WTC11 (cell line): ENCODE measurements around the gene OLFM2. TPM values are rescaled to one million over a fixed set of nuclear protein-coding genes. Genes with fewer than 3 reads are reported as not detected.

Experiments used
- ATAC-seq: fragments of 200-7000 bp; cut with Tn5 transposase; 2 replicates; pipeline ENCODE4 v1.10.0; 2021; ENCODE audit warnings: mild to moderate bottlenecking, moderate library complexity
- CTCF ChIA-PET: fragments of 300-600 bp; sonication (Branson Sonifier 250); formaldehyde crosslinking; loops from one replicate; lab custom pipeline; 2021; ENCODE audit warnings: antibody characterized with exemption; lab: Charles Lee
- POLR2A ChIA-PET: fragments of 350-600 bp; sonication (Branson Sonifier 250); formaldehyde crosslinking; loops from one replicate; lab custom pipeline; 2021; ENCODE audit warnings: antibody characterized with exemption; lab: Charles Lee
- DNase-seq: peaks from one replicate; pipeline ENCODE4 v3.0.0; 2021; ENCODE audit warnings: low spot score
- H3K27ac Mint-ChIP-seq: 2 replicates; pipeline ENCODE4 v1.8.0; 2021; ENCODE audit warnings: mixed read lengths
- H3K27me3 Mint-ChIP-seq: 2 replicates; pipeline ENCODE4 v1.8.0; 2021; ENCODE audit warnings: low read depth, mild to moderate bottlenecking, moderate library complexity, mixed read lengths
- H3K36me3 Mint-ChIP-seq: 2 replicates; pipeline ENCODE4 v1.8.0; 2021; ENCODE audit warnings: mixed read lengths
- H3K4me1 Mint-ChIP-seq: 2 replicates; pipeline ENCODE4 v1.8.0; 2022; ENCODE audit warnings: mixed read lengths
- H3K4me3 Mint-ChIP-seq: 2 replicates; pipeline ENCODE4 v1.8.0; 2021; ENCODE audit warnings: mild to moderate bottlenecking, moderate library complexity, mixed read lengths
- H3K9me3 Mint-ChIP-seq: 2 replicates; pipeline ENCODE4 v1.8.0; 2021; ENCODE audit warnings: mixed read lengths
- AFF4 ChIP-seq: sonication (generic); formaldehyde crosslinking; IDR thresholded peaks from 2 replicates; pipeline ENCODE4 v1.8.1; 2023; ENCODE audit warnings: mild to moderate bottlenecking, missing genetic modification reagents, borderline replicate concordance
- ATF2 ChIP-seq: sonication (generic); formaldehyde crosslinking; IDR thresholded peaks from 2 replicates; pipeline ENCODE4 v1.8.1; 2022; ENCODE audit warnings: low read depth, missing genetic modification reagents, borderline replicate concordance
- CDX4 ChIP-seq: fragments of 250-450 bp; sonication (Bioruptor Pico); IDR thresholded peaks from 2 replicates; pipeline ENCODE4 v1.9.0; 2021; ENCODE audit warnings: moderate library complexity, mild to moderate bottlenecking, inconsistent platforms, borderline replicate concordance
- E2F1 ChIP-seq: sonication (generic); formaldehyde crosslinking; IDR thresholded peaks from 2 replicates; pipeline ENCODE4 v1.8.0; 2022; ENCODE audit warnings: mild to moderate bottlenecking, missing genetic modification reagents
- E2F4 ChIP-seq: sonication (generic); formaldehyde crosslinking; IDR thresholded peaks from 2 replicates; pipeline ENCODE4 v1.8.1; 2022; ENCODE audit warnings: low read depth, mild to moderate bottlenecking, moderate library complexity, missing genetic modification reagents, borderline replicate concordance
- ERG ChIP-seq: fragments of 250-450 bp; sonication (Bioruptor Pico); IDR thresholded peaks from 2 replicates; pipeline ENCODE4 v1.8.0; 2021; ENCODE audit warnings: mild to moderate bottlenecking
- FOXK1 ChIP-seq: sonication (generic); formaldehyde crosslinking; IDR thresholded peaks from 2 replicates; pipeline ENCODE4 v1.8.0; 2022; ENCODE audit warnings: mild to moderate bottlenecking, moderate library complexity, missing genetic modification reagents
- GTF2I ChIP-seq: fragments of 250-450 bp; sonication (Bioruptor Pico); conservative IDR thresholded peaks from 2 replicates; pipeline ENCODE4 v1.4.0; 2021; ENCODE audit warnings: mild to moderate bottlenecking
- HMGXB4 ChIP-seq: sonication (generic); formaldehyde crosslinking; IDR thresholded peaks from 2 replicates; pipeline ENCODE4 v1.8.1; 2023; ENCODE audit warnings: mild to moderate bottlenecking, moderate library complexity, missing genetic modification reagents
- IRF2 ChIP-seq: sonication (generic); formaldehyde crosslinking; IDR thresholded peaks from 2 replicates; pipeline ENCODE4 v1.8.0; 2022; ENCODE audit warnings: low read depth, missing genetic modification reagents, borderline replicate concordance
- KAT7 ChIP-seq: sonication (generic); formaldehyde crosslinking; IDR thresholded peaks from 2 replicates; pipeline ENCODE4 v1.8.1; 2023; ENCODE audit warnings: missing genetic modification reagents, mild to moderate bottlenecking, borderline replicate concordance
- MXD4 ChIP-seq: fragments of 250-450 bp; sonication (Bioruptor Pico); IDR thresholded peaks from 2 replicates; pipeline ENCODE4 v1.8.0; 2021; ENCODE audit warnings: mild to moderate bottlenecking, moderate library complexity, borderline replicate concordance
- NFATC4 ChIP-seq: fragments of 250-450 bp; sonication (Bioruptor Pico); IDR thresholded peaks from 2 replicates; pipeline ENCODE4 v1.9.0; 2021; ENCODE audit warnings: mild to moderate bottlenecking
- NR2C2 ChIP-seq: sonication (generic); formaldehyde crosslinking; IDR thresholded peaks from 2 replicates; pipeline ENCODE4 v1.8.0; 2022; ENCODE audit warnings: mild to moderate bottlenecking, missing genetic modification reagents
- PREB ChIP-seq: sonication (generic); formaldehyde crosslinking; IDR thresholded peaks from 2 replicates; pipeline ENCODE4 v1.8.1; 2022; ENCODE audit warnings: mild to moderate bottlenecking, missing genetic modification reagents, moderate library complexity, borderline replicate concordance
- ZBTB21 ChIP-seq: sonication (generic); formaldehyde crosslinking; IDR thresholded peaks from 2 replicates; pipeline ENCODE4 v1.8.1; 2023; ENCODE audit warnings: mild to moderate bottlenecking, missing genetic modification reagents, borderline replicate concordance
- ZNF138 ChIP-seq: sonication (generic); formaldehyde crosslinking; conservative IDR thresholded peaks from 2 replicates; pipeline ENCODE4 v1.8.1; 2022; ENCODE audit warnings: mild to moderate bottlenecking, moderate library complexity, missing genetic modification reagents
- ZNF416 ChIP-seq: fragments of 250-450 bp; sonication (Bioruptor Pico); IDR thresholded peaks from 2 replicates; pipeline ENCODE4 v1.9.0; 2021; ENCODE audit warnings: mild to moderate bottlenecking, inconsistent platforms
- ZNF425 ChIP-seq: fragments of 250-450 bp; sonication (Bioruptor Pico); conservative IDR thresholded peaks from 2 replicates; pipeline ENCODE4 v1.9.0; 2021; ENCODE audit warnings: mild to moderate bottlenecking
- total RNA-seq: library from RNA; stranded (reverse); gene quantifications from 3 replicates; pipeline ENCODE4 v1.2.3, GENCODE V29; 2021

The OLFM2 gene
- total RNA-seq, 1 experiment from 2014 or later: 66.0 TPM

- no peak for TF ChIP-seq IRF2
- no peak for TF ChIP-seq ZNF425 (CRISPR knock-in tag)
These were observed 5.4 kb upstream of the OLFM2 start (continued) for GRCh38 chr19:9941671-9942070.

GRCh38 chr19:9941231-9941630 is 4.9 kb upstream of the OLFM2 start:
- Mint-ChIP-seq H3K4me3 (no peak overlapping the region), H3K27me3 (peaks cover 20% of the 10 kb centered on the region), H3K9me3 (peaks cover 19% of the 10 kb centered on the region), H3K27ac (no peak overlapping the region), H3K36me3 (peaks cover 4% of the 10 kb centered on the region), H3K4me1 (peaks cover 26% of the 10 kb centered on the region)
- CTCF ChIA-PET: no interaction called here
- DNase-seq (no peak), ATAC-seq (no peak)
- POLR2A ChIA-PET: no interaction called here
- TF ChIP-seq ZBTB21 (no peak), KAT7 (no peak), ATF2 (CRISPR knock-in tag) (no peak), NFATC4 (CRISPR knock-in tag) (no peak), HMGXB4 (no peak), E2F1 (CRISPR knock-in tag) (no peak)

- Mint-ChIP-seq H3K4me3 (no peak overlapping the region), H3K27me3 (peaks cover 20% of the 10 kb centered on the region), H3K9me3 (peaks cover 19% of the 10 kb centered on the region), H3K27ac (no peak overlapping the region), H3K36me3 (peaks cover 4% of the 10 kb centered on the region), H3K4me1 (peaks cover 26% of the 10 kb centered on the region)
- ChIA-PET CTCF (interaction anchor here (0.5 kb wide), 1 partner anchor 60 kb away, joined by 3 read pairs; no protein-coding TSS in a partner anchor), POLR2A (no interaction called here)
- ATAC-seq: no peak
- DNase-seq: no peak
- no peak for TF ChIP-seq MXD4
- TF ChIP-seq ZNF416 (CRISPR knock-in tag): no peak
- no peak for TF ChIP-seq FOXK1 (CRISPR knock-in tag)
- no peak for TF ChIP-seq CDX4 (CRISPR knock-in tag)
- TF ChIP-seq PREB (CRISPR knock-in tag): no peak
- TF ChIP-seq NR2C2 (CRISPR knock-in tag): no peak
- TF ChIP-seq E2F4 (CRISPR knock-in tag): no peak
- no peak for TF ChIP-seq ERG
- TF ChIP-seq ZNF138 (CRISPR knock-in tag): no peak
- no peak for TF ChIP-seq AFF4
- TF ChIP-seq GTF2I (CRISPR knock-in tag): no peak
These were observed 4.5 kb upstream of the OLFM2 start for GRCh38 chr19:9940778-9941177.
